ENCODE results near the gene KAZN.

KAZN gene

DNA sequence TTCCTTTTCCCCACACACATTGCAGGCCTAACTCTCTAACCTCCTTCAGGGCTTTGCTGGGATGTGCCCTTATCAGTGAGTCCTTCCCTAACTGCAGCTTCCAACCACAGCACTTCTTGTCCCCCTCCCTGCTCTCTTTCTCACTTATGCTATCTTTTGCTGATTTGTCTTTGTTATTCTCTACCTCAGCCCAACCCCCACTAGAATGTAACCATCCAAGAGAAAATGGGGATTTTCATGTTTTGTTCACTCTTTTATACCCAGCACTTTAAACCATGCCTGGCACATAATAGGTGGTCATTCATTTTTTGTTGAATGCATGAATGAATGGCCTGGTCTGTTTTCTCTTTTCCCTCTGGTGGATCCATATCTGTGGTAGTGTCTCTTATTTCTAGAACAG, 243.5 kb downstream of the KAZN start:
- DNase-seq, result no peak

DNA sequence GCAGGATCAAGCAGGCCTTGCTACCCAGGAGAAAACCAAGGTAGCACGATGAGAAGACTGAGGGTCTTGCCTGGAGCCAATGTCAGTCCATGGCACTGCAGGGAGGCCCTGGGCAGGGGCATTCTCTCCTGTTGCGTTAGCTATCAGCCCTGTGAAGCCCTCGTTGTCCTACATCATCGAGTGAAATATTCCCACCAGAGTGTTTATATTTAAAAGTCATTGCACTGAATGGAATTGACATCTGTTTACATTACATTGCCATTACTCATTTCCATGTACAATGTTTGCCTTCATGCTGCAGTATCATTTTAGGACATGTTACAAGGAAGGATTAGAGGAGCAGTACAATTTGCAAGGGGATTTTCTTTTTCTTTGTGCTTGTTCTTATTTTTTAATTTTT, 243.9 kb downstream of the KAZN start:
- DNase-seq, result no peak

DNA sequence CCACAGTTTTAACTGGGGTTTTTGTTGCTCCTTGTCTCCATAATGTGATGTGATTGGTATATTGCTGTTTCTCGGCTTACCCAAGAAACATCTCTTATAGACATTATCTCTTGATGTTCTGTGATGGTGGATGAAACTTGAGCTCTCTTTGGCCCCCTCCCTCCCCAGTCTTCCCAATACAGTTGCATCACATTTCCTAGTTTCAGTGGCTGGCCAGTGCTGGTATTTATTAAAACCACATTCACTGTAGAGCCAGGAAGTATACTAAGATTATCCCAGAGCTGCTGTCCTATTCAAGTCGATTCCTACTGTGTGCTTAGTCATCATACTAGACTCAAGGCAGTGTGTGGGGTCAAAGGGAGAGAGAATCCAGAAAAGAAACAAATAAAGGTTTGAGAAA, 244.4 kb downstream of the KAZN start:
- no peak for DNase-seq

GRCh38 chr1:14843525-14843924, 245.0 kb downstream of the KAZN start:
- DNase-seq, result no peak

DNA sequence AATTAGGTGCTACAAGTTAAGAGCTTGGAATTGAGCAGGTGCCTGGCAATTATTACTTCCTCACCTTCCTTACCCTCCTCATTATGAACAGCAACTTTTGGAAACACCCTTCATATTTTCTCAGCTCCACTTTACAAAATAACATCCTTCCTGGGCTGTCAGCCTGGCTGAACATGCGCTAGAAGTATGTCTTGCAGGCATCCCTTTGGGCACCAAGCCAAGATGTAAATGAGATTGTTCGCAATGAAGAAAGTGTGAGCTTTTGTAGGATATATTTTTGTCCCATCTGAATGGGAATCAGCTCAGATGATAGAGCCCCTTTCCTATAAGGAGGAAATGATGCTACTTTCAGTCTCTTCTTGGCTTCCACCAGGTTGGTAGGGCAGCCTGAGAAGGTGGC, 245.9 kb downstream of the KAZN start:
- DNase-seq, result no peak

GRCh38 chr1:14844923-14845617, 246.6 kb downstream of the KAZN start:
- DNase-seq, result no peak

DNA sequence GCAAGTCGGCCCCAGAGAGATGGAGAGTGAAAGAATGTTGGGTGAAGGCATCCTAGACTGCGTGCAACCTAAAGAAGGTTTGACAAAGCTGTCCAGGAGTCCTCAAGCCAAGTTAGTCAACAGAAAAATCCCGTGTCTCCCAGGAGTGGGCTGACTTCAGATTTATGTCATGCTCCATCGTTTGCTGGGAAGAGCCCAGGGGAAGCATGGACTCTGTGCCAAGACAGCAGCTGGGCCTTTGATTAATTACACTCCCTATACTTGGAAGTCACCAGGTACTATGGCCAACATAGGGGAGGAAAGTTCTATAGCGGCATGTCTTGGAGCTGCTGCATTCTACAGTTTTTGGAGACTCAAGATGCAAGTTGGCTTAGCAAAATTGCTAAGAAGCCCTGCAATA, 247.4 kb downstream of the KAZN start:
- no peak for DNase-seq

GRCh38 chr1:14846688-14847087, 248.2 kb downstream of the KAZN start:
- DNase-seq, result no peak

GRCh38 chr1:14848203-14848602, 249.7 kb downstream of the KAZN start:
- DNase-seq, result no peak

- DNase-seq, result no peak
These were observed 250.1 kb downstream of the KAZN start for GRCh38 chr1:14848625-14849024.

- no peak for DNase-seq
These were observed 250.6 kb downstream of the KAZN start for GRCh38 chr1:14849038-14849437.

DNA sequence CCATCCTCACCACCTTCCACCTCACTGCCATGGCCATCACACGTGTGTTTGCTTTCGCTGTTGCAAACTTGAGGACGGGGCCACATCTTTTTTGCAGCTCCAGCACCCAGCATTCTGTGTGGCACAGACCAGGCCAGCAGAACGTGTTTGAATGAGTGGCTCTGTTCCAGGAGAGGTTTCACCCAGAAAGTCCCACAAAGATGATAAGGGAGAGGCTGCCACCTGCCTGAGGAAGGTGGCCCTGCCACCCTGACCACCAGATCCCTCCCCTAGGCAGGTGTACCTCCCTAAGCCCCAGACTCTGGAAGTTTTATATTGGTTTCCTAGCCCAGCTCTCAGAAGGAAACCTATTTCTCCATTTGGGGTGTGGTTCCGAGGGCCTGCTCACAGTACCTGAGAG, 252.1 kb downstream of the KAZN start:
- peak; percentile 38 for DNase-seq

GRCh38 chr1:14851760-14852159, 253.3 kb downstream of the KAZN start:
- no peak for DNase-seq

GRCh38 chr1:14852291-14852690, 253.8 kb downstream of the KAZN start:
- DNase-seq, result peak; percentile 14

DNA sequence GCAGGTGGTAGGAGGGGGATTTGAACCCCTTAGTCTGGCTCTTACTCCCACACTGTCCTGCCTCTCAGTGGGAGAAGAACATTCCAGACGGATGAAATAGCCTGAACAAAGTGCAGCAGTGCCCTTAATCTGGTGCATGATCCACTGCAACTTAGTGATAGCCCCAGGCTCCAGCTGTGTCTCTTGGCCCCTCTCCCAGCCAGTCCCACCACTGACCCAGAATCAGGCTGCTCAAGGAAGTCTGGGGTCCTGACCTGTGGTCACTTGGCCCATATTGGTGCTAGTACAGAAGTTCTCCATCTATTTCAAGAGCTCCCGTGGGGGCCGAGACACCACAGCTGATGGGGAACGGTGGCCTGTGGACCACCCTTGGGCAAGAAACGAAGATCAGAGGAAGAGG, 255.0 kb downstream of the KAZN start:
- no peak for DNase-seq

GRCh38 chr1:14855268-14855667, 256.8 kb downstream of the KAZN start:
- no peak for DNase-seq

DNA sequence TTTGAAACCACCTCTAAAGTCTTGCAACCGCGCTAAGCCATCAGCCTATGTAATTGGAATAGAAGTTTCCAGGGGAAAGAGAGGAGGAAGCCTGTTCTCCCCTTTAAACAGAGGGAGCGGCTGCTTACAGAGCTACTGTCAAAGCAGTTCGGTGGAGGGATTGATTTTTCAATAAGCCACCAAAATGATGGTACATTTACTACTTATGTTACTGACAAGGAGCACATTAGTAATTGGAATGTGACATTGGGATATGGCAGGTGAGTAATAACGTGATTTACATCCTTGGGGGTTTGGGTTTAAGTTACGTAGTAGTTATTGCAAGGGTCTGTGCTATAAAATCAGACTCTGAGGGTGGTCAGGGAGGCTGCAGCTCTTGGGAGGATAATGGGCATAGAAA, 257.3 kb downstream of the KAZN start:
- no peak for DNase-seq

- DNase-seq, result no peak
These were observed 259.1 kb downstream of the KAZN start for GRCh38 chr1:14857436-14858195.

DNA sequence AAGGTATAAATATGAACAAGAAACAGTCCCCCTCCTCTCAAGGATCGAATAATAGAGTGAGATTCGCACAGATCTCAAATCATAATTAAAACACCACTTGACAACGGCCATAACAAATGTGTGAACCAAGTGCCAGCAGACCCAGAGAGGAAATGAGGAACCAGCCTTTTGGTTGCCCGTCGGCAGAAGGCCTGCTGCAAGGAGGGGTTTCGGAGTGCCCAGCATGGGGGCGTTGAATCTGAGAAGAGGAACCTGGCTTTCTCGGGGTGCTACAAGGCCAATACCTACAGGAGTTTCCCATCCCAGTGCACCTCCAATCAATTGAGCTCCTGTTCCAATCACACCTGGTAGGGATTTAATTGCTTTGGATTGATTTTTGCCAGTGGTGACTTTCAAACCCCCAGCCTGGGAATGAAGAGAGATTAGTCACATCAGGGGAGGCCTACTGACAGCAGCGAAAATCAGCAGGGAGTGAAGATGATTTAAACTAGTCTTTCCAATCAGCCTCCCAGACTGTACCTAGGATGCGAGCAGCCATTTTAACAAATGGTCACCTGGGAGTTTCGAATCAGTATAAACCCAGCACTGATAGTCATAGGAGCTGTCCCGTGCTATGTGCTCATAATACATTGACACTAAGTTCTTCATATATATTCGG, 263.8 kb downstream of the KAZN start:
- DNase-seq, result no peak

DNA sequence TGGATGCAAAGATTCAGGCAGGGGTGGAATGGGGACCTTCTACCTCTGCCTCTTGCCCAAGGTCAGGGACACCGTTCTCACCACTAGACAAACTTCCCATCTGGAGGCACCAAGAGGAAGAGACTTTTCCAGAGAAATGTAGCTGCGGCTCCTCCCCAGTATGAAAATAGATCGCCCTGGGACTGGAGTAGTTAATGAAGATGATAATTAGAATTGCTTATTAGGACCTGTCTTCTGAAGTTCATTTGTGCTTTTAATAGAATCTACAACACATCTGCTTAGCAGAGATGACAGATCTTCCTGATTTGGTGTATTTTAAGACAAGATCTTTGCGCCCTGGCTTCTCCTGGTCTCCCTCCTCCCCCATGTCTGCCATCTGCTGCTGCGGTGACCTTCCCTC, 266.6 kb downstream of the KAZN start:
- no peak for DNase-seq

DNA sequence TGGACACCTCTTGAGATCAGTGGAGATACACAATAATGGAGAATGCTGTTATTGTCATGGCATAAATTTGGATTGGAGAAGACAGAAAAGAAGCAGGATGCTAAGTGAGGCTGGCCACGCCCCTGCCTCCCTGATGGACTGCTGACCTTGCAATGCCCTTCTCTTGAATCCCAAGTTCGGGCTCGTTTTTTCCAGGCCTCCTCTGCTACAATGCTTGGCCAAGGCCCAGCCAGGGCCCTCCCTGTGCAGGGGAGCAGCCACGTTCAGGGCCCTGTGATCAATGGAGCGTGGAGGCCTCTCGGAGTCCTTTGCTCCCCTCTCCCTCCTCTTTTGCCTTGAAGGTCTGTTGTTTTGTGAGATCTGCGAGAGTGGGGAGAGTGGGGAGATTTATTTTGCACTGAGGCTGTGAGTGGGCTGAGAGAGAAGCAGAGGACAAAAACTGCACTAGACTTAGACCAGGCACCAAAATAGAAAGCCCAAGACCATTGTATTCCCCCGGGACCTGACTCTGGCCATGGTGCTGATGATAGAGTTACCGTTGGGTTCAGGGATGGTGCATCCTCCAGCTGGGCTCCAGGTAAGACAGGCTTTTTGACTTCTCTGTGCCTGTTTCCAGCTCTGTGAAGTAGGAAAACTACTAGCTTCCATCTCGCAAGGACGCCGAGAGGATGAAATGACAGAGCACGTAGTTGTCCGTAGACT, 268.6 kb downstream of the KAZN start:
- DNase-seq, result no peak

- DNase-seq, result no peak
These were observed 270.7 kb downstream of the KAZN start for GRCh38 chr1:14869187-14869586.

- DNase-seq, result no peak
These were observed 272.9 kb downstream of the KAZN start for GRCh38 chr1:14871218-14871970.

Measured in NCI-H1105 (cell line).